COLO668 (cell line): ENCODE measurements around the gene UGT1A1.

Experiments
- DNase-seq: peaks from one replicate; lab custom pipeline; 2025; ENCODE audit not compliant: unreplicated experiment; lab: John Stamatoyannopoulos, UW

Gene UGT1A1

DNA sequence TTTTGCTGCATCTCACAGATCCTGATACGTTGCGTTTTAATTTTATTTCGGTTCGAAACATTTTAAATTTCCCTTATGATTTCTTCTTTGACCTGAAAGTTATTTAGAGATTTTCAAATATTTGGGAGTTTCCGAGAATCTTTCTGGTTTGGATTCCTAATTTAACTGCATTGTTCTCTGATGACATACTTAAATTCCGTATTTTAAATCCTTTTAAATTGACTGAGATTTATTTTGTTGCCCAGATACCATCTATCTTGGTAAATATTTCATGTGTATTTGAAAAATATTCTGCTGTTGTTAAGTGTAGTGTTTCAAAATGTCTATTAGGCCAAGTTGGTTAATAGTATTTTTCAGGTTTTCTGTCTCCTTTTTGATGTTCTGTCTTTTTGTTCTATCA, 55.8 kb downstream of the UGT1A1 start:
- DNase-seq, result no peak

- DNase-seq, result no peak
Observed at GRCh38 chr2:233816334-233816733, 56.3 kb downstream of the UGT1A1 start.

DNA sequence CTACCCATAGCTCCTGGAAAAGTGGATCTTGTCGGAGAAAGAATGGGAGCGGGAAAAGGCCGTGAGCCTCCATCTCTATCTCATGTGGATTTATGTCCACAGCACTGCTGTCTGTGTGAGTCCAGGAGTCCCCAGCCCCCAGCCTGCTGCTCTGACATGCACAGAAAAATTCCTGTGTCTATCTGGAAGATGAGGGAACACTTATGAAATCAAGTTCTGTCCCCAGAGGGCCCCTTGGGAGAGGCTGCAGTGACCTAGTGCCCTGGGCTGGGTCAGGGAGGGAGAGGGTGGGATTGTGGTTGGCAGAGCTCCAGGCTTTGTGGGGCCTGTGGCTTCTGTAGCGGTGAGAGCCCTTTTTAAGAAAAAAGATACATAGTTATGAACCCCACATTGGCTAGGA, 56.7 kb downstream of the UGT1A1 start:
- no peak for DNase-seq

GRCh38 chr2:233817361-233817911, 57.4 kb downstream of the UGT1A1 start:
- no peak for DNase-seq

- DNase-seq, result no peak
Observed at GRCh38 chr2:233817995-233818638, 58.0 kb downstream of the UGT1A1 start.

DNA sequence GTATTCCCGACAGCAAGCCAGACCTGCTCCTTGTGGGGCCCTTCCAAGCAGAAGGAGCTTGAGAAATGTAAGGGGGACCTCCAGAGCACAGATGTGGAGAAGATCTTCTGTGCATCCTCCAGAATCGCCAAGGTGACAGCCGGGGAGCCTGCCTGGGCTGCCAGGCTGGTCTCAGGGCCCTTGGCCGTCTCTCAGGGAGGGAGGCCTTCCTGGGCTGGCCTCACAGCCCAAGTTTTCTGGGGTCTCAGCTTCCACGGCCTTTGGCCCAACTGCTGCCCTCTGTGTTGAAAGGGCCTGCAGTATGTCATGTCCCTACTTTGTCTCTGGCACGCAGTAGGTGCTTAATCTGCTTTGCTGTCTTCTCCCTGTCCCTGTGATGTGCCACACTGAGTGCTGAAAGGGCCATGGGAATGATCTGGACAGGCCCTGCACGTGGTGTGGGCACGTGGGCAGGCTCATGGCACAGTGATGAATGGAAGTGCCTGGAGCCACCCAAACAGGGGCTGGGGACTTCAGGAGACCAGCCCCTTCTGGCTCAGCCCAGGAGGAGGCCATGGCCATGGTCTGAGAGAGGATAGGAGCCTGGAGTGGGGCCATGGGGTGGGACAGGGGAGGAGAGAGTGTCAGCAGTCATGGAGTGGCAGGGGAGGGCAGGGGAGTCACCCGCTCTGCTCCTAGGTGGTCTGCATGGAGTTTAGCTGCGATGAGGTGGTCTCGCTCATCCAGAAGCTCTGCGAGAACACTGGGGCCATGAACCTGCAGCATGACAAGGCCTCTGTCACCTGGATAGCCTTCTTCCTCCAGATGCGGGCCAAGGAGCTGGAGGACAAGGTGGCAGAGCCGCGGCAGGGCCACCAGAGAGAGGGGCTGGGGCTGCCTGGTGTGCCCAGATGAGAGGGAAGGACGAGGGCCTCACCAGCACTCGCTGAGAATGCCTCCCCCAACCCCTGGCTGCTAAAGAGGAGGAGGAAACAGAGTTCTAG, 58.9 kb downstream of the UGT1A1 start:
- no peak for DNase-seq

DNA sequence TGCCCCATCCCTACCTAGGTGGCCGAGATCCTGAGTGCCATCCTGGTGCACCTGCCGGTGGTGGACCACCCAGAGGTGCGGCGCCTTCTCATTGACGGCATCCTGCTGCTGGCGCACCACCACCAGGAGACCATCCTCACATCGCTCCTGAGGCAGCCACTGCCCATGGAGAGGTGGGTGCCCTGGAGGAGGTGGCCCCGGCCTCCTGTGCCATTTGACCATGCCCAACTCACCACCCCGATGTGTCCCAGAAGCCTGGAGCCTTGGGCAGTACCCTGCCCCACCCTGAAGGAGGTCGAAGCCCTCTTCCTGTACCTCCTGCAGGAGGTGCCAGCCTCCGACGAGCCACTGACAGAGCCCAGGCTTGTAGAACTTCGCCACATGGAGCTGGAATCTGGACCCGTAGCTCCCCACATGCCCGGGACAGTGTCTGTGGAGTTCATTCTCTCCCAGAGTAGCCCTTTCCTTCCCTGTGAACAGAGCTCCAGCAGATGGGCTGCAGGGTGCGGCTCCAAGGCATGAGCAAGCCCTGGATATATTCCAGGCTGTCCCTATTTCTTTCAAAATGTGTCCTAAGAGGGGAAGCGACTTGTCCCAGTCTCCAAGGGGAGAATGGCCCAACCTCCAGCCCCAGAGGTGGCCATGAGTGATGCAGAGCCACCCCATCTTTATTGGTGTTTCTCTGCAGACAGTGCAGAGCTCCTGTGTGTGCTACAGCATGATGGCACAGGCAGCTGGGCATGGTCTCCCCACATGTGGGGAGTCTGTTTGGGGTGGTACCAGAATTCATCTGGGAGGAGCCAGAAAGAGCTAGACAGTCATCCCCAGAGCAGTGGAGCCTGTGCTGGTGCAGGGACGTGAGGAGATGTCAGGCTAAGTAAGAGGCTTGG, 60.1 kb downstream of the UGT1A1 start:
- DNase-seq, result no peak

DNA sequence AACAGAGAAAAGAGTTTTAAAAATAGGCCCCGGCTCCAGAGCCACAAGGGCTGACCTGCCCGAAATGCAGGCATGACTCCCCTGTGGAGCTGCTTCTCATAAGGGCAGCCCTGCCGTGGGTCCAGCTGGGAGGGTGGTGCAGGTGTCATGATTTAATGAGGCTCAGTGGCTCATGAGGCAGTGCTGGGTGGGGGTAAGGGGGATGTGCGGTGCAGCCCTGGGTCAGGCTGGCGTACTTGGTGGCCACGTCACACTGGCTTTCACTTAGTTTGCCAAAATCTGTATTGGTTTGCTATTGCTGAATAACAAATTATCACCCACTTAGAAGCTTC, 60.7 kb downstream of the UGT1A1 start:
- DNase-seq, result no peak

- no peak for DNase-seq
Observed at GRCh38 chr2:233821196-233821595, 61.1 kb downstream of the UGT1A1 start.

DNA sequence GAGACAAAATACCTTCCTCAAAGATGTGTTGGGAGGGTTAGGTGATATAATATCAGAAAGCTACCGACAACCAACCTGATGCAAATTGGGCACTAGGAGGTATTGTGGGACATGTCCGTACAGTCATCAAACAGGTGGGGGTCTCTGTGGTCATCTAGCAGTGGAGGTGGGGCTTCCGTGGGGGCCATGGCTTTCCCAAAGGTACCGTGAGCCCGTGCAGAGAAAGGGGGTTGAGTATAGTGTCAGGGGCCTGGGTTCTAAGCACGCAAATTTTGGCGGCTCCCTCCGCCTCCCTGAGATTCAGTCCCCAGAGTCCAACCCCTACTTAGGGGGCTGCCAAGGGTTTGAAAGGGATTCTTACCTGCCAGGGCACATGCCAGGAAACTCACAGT, 61.6 kb downstream of the UGT1A1 start:
- no peak for DNase-seq

- no peak for DNase-seq
Observed at GRCh38 chr2:233822101-233822771, 62.2 kb downstream of the UGT1A1 start.
